ENCODE measurements around the gene GSK3B.

DNA sequence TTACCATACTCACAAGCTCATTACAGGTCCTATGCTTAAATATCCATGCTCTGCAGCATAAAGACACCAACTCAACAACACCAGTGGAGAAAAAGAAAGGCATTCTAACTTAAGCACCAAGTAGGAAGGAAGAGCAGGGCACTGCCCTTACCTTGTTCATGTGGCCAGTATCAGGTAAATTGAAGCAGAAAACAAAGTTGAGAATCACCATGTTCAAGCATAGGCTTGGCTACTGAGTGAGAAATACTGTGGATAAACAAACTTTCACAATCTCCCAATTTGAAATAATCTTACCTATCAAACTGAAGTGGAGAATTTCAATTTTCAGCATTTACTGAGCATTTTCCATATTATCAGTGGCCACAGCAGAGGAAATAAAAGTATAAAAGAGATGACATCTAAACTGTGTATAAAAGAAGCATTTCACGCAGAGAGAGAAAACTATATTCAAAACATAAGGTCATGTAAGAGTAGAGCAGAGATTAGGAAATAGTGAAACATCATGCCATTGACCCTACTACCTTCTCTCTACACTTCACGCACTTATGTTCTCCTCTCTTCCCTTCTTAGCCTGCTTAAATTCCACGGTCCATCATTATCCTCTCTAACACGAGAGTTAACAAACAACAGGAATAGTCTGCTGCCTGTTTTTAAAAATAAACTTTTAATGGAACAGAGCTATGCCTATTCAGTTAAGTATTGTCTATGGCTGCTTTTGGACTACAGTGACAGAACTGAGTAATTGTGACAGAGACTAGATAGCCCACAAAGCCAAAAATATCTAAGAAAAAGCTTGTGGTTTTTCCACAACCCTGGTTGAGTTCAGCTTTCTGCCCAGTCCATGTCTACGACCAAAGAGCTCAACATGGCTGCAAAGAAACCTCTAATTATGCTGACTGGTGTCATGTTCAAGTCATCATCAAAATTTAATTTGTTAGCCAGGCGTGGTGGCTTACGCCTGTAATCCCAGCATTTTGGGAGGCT lies 169.8 kb downstream of the GSK3B start:
- TF ChIP-seq POLR2A (IDR thresholded peaks at IDR 0.05) (no peak), EP300 (IDR thresholded peaks at IDR 0.05) (no peak), POLR2AphosphoS5 (IDR thresholded peaks at IDR 0.05) (no peak)
- TF ChIP-seq, protein P1, sequence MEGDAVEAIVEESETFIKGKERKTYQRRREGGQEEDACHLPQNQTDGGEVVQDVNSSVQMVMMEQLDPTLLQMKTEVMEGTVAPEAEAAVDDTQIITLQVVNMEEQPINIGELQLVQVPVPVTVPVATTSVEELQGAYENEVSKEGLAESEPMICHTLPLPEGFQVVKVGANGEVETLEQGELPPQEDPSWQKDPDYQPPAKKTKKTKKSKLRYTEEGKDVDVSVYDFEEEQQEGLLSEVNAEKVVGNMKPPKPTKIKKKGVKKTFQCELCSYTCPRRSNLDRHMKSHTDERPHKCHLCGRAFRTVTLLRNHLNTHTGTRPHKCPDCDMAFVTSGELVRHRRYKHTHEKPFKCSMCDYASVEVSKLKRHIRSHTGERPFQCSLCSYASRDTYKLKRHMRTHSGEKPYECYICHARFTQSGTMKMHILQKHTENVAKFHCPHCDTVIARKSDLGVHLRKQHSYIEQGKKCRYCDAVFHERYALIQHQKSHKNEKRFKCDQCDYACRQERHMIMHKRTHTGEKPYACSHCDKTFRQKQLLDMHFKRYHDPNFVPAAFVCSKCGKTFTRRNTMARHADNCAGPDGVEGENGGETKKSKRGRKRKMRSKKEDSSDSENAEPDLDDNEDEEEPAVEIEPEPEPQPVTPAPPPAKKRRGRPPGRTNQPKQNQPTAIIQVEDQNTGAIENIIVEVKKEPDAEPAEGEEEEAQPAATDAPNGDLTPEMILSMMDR (IDR thresholded peaks at IDR 0.05), result no peak

Data from stomach (tissue), 4 donors.